ENCODE measurements around the gene NDUFB6.
A peak's percentile ranks its signal among the peaks of the same experiment; 100 is the strongest.

Gene NDUFB6

GRCh38 chr9:32579706-32580331, 6.9 kb upstream of the NDUFB6 start:
- no peak overlapping the region for H3K4me3 ChIP-seq (ENCODE audit: insufficient read length, low read depth)
- H3K9ac ChIP-seq (ENCODE audit: insufficient read length, low read depth): no peak overlapping the region
- no peak for TF ChIP-seq SUZ12 (IDR thresholded peaks at IDR 0.05; ENCODE audit: extremely low read depth, insufficient read depth, insufficient read length)
- TF ChIP-seq ZNF274 (IDR thresholded peaks at IDR 0.05; ENCODE audit: low read depth, low read length): no peak
- no peak for TF ChIP-seq YY1 (IDR thresholded peaks at IDR 0.05; ENCODE audit: insufficient read depth, insufficient read length)
- no peaks in the 10 kb centered on the region for H3K36me3 ChIP-seq (ENCODE audit: insufficient read depth, insufficient read length, low read length)
- no peaks in the 10 kb centered on the region for H3K27me3 ChIP-seq (ENCODE audit: insufficient read depth, insufficient read length)
- no peaks in the 10 kb centered on the region for H3K4me1 ChIP-seq (ENCODE audit: insufficient read depth, insufficient read length)
- no peaks in the 10 kb centered on the region for H3K9me3 ChIP-seq (ENCODE audit: insufficient read depth, low read length)
- DNase-seq (ENCODE audit: low read depth, low spot score): peak; percentile 46

GRCh38 chr9:32578976-32579375, 6.0 kb upstream of the NDUFB6 start:
- no peak for DNase-seq (ENCODE audit: low read depth, low spot score)
- Histone ChIP-seq H3K4me1 (ENCODE audit: insufficient read depth, insufficient read length) (no peaks in the 10 kb centered on the region), H3K9me3 (ENCODE audit: insufficient read depth, low read length) (no peaks in the 10 kb centered on the region), H3K27me3 (ENCODE audit: insufficient read depth, insufficient read length) (no peaks in the 10 kb centered on the region), H3K4me3 (ENCODE audit: insufficient read length, low read depth) (no peak overlapping the region), H3K9ac (ENCODE audit: insufficient read length, low read depth) (no peak overlapping the region), H3K36me3 (ENCODE audit: insufficient read depth, insufficient read length, low read length) (no peaks in the 10 kb centered on the region)
- TF ChIP-seq SUZ12 (IDR thresholded peaks at IDR 0.05; ENCODE audit: extremely low read depth, insufficient read depth, insufficient read length) (no peak), ZNF274 (IDR thresholded peaks at IDR 0.05; ENCODE audit: low read depth, low read length) (no peak), YY1 (IDR thresholded peaks at IDR 0.05; ENCODE audit: insufficient read depth, insufficient read length) (no peak)

DNA sequence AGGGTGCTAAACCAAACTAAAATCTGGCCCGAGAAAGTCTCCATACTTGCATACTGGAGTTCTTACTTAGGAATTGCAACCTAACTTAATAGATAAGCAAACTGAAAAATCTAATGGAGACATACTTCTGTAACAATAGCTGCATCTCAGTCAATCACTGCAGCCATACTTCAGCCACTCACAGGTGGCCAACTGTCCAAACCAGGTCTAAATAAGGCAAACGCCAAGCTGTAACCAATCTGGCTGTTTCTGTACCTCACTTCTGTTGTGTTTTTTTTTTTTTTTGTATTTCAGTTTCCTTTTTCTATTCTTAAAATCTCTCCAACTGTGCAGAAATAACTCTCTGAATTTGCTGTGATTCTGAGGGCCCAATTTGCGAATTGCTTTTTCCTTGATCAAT, 4.4 kb upstream of the NDUFB6 start:
- H3K9ac ChIP-seq (ENCODE audit: insufficient read length, low read depth): no peak overlapping the region
- DNase-seq (ENCODE audit: low read depth, low spot score): no peak
- TF ChIP-seq YY1 (IDR thresholded peaks at IDR 0.05; ENCODE audit: insufficient read depth, insufficient read length) (no peak), SUZ12 (IDR thresholded peaks at IDR 0.05; ENCODE audit: extremely low read depth, insufficient read depth, insufficient read length) (no peak), ZNF274 (IDR thresholded peaks at IDR 0.05; ENCODE audit: low read depth, low read length) (no peak)

GRCh38 chr9:32574858-32575257, 1.9 kb upstream of the NDUFB6 start:
- peaks cover 14% of the 10 kb centered on the region for H3K36me3 ChIP-seq (ENCODE audit: insufficient read depth, insufficient read length, low read length)
- TF ChIP-seq SUZ12 (IDR thresholded peaks at IDR 0.05; ENCODE audit: extremely low read depth, insufficient read depth, insufficient read length): no peak
- TF ChIP-seq ZNF274 (IDR thresholded peaks at IDR 0.05; ENCODE audit: low read depth, low read length): no peak
- TF ChIP-seq YY1 (IDR thresholded peaks at IDR 0.05; ENCODE audit: insufficient read depth, insufficient read length): no peak

More for the DNA sequence above, 4.4 kb upstream of the NDUFB6 start:
- H3K27me3 ChIP-seq (ENCODE audit: insufficient read depth, insufficient read length): no peaks in the 10 kb centered on the region
- no peaks in the 10 kb centered on the region for H3K9me3 ChIP-seq (ENCODE audit: insufficient read depth, low read length)
- H3K4me1 ChIP-seq (ENCODE audit: insufficient read depth, insufficient read length): no peaks in the 10 kb centered on the region
- no peak overlapping the region for H3K4me3 ChIP-seq (ENCODE audit: insufficient read length, low read depth)
- no peaks in the 10 kb centered on the region for H3K36me3 ChIP-seq (ENCODE audit: insufficient read depth, insufficient read length, low read length)

DNA sequence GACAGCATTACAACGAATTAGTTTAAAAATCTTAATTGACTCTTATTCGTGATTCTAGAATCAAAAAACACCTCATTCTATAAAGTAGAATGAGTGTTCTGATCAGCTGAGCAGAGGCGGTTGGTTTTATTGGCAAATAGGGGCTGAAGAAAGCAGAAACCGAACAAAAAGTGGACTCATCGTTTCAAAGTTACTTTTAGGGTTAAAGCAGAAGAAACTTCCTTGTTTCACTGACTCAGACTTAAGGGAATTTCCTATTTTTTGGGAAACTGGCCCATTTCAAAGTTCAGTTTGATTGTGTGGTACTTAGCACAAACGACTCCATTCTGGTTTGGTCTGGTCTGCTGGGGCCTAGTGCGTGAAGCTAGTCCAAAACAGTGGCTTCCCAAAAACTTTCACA, 862 bp upstream of the NDUFB6 start:
- no peak for DNase-seq (ENCODE audit: low read depth, low spot score)
- H3K27me3 ChIP-seq (ENCODE audit: insufficient read depth, insufficient read length): no peaks in the 10 kb centered on the region
- no peaks in the 10 kb centered on the region for H3K9me3 ChIP-seq (ENCODE audit: insufficient read depth, low read length)
- no peak overlapping the region for H3K4me3 ChIP-seq (ENCODE audit: insufficient read length, low read depth)
- H3K36me3 ChIP-seq (ENCODE audit: insufficient read depth, insufficient read length, low read length): peaks cover 21% of the 10 kb centered on the region
- peak overlapping the region; percentile 97 for H3K9ac ChIP-seq (ENCODE audit: insufficient read length, low read depth)
- no peaks in the 10 kb centered on the region for H3K4me1 ChIP-seq (ENCODE audit: insufficient read depth, insufficient read length)
- TF ChIP-seq ZNF274 (IDR thresholded peaks at IDR 0.05; ENCODE audit: low read depth, low read length) (no peak), YY1 (IDR thresholded peaks at IDR 0.05; ENCODE audit: insufficient read depth, insufficient read length) (no peak), SUZ12 (IDR thresholded peaks at IDR 0.05; ENCODE audit: extremely low read depth, insufficient read depth, insufficient read length) (no peak)

More at GRCh38 chr9:32574858-32575257, 1.9 kb upstream of the NDUFB6 start:
- no peak for DNase-seq (ENCODE audit: low read depth, low spot score)
- no peak overlapping the region for H3K9ac ChIP-seq (ENCODE audit: insufficient read length, low read depth)
- no peaks in the 10 kb centered on the region for H3K9me3 ChIP-seq (ENCODE audit: insufficient read depth, low read length)
- no peak overlapping the region for H3K4me3 ChIP-seq (ENCODE audit: insufficient read length, low read depth)
- H3K27me3 ChIP-seq (ENCODE audit: insufficient read depth, insufficient read length): no peaks in the 10 kb centered on the region
- no peaks in the 10 kb centered on the region for H3K4me1 ChIP-seq (ENCODE audit: insufficient read depth, insufficient read length)

GRCh38 chr9:32571969-32572899, 725 bp downstream of the NDUFB6 start:
- DNase-seq (ENCODE audit: low read depth, low spot score): peak; percentile 66

DNA sequence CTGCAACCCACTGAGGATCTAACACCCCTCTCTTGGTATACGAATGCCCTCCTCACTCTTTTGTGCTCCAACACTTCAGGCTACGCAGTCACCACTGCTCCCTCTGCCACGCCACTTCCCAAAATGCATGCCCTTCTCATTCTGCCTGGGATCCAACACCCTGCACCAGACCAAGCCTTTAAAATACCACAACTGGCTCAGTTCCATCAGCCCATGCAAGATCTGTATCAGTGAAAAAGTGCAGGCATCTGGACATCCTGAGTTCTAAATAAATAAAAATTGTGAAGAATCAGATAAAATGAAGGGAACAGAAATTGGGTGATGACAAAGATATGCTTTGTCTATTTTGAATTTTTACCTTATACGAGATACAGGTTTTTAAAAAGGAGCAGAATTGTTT, 2.7 kb downstream of the NDUFB6 start:
- H3K9me3 ChIP-seq (ENCODE audit: insufficient read depth, low read length): no peaks in the 10 kb centered on the region
- no peaks in the 10 kb centered on the region for H3K4me1 ChIP-seq (ENCODE audit: insufficient read depth, insufficient read length)
- no peak overlapping the region for H3K4me3 ChIP-seq (ENCODE audit: insufficient read length, low read depth)
- no peak for DNase-seq (ENCODE audit: low read depth, low spot score)
- no peak overlapping the region for H3K9ac ChIP-seq (ENCODE audit: insufficient read length, low read depth)
- TF ChIP-seq SUZ12 (IDR thresholded peaks at IDR 0.05; ENCODE audit: extremely low read depth, insufficient read depth, insufficient read length) (no peak), YY1 (IDR thresholded peaks at IDR 0.05; ENCODE audit: insufficient read depth, insufficient read length) (no peak), ZNF274 (IDR thresholded peaks at IDR 0.05; ENCODE audit: low read depth, low read length) (no peak)
- H3K36me3 ChIP-seq (ENCODE audit: insufficient read depth, insufficient read length, low read length): peaks cover 52% of the 10 kb centered on the region
- no peaks in the 10 kb centered on the region for H3K27me3 ChIP-seq (ENCODE audit: insufficient read depth, insufficient read length)

More at GRCh38 chr9:32571969-32572899, 725 bp downstream of the NDUFB6 start:
- H3K36me3 ChIP-seq (ENCODE audit: insufficient read depth, insufficient read length, low read length): peaks cover 33% of the 10 kb centered on the region
- no peaks in the 10 kb centered on the region for H3K9me3 ChIP-seq (ENCODE audit: insufficient read depth, low read length)
- H3K27me3 ChIP-seq (ENCODE audit: insufficient read depth, insufficient read length): no peaks in the 10 kb centered on the region
- no peaks in the 10 kb centered on the region for H3K4me1 ChIP-seq (ENCODE audit: insufficient read depth, insufficient read length)
- peak overlapping the region; percentile 97 for H3K4me3 ChIP-seq (ENCODE audit: insufficient read length, low read depth)
- TF ChIP-seq SUZ12 (IDR thresholded peaks at IDR 0.05; ENCODE audit: extremely low read depth, insufficient read depth, insufficient read length) (no peak), YY1 (IDR thresholded peaks at IDR 0.05; ENCODE audit: insufficient read depth, insufficient read length) (no peak), ZNF274 (IDR thresholded peaks at IDR 0.05; ENCODE audit: low read depth, low read length) (no peak)
- H3K9ac ChIP-seq (ENCODE audit: insufficient read length, low read depth): peak overlapping the region; percentile 97
